HS-27A (cell line): Measurements from ENCODE around the gene GMEB2.
"Not testable (repeated sequence)": the region's sequence is repeated elsewhere in the genome, so short reads cannot be mapped to it uniquely, and the experiment has no call there.

Experiments
- DNase-seq: peaks from one replicate; pipeline ENCODE4 v3.0.0-alpha.2; 2012; ENCODE audit warnings: low read depth, missing footprints

GMEB2 gene

DNA sequence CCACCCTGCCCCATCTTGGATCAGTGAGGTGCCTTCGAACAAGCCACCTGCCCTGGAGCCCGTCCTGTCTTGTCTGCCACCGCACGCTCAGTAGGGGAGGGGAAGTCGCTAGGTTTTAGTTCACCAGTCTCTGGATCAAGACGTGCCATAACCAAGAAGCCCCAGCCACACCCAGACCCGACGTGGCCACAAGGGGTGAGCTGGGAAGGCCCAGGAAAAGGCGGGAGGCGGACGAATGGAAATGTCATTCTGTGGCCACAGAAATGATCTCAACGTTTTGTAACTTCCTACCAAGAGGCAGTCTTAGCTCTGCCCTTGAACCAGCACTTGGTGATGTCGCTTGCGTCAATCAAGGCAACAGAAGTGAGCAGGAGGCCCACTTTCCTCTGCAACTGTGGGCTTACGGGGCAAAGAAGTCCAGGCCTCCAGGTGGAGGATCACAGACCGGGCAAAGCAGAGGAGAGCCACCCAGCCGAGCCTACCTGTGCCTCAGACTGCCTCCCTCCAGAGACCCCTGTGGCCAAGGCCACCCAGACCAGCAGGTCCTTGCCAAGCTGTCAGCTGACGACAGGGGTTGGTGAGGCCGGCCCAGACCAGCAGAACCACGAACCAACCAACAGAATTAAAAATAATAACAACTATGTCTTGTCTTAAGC lies 14.5 kb downstream of the GMEB2 start:
- DNase-seq = no peak

DNA sequence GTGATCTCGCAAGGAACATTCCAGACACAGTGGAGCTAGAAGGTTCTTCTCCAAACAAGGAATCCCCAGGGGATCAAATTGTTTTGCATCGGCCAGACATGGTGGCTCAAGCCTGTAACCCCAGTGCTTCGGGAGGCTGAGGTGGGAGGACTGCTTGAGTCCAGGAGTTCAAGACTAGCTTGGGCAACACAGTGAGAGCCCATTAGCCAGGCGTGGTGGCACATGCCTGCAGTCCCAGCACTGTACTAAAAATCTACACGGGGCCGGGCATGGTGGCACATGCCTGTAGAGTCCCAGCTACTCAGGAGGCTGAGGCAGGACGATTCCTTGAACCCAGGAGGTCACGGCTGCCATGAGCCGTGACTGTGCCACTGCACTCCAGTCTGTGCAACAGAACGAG lies 15.3 kb downstream of the GMEB2 start:
- no peak for DNase-seq

DNA sequence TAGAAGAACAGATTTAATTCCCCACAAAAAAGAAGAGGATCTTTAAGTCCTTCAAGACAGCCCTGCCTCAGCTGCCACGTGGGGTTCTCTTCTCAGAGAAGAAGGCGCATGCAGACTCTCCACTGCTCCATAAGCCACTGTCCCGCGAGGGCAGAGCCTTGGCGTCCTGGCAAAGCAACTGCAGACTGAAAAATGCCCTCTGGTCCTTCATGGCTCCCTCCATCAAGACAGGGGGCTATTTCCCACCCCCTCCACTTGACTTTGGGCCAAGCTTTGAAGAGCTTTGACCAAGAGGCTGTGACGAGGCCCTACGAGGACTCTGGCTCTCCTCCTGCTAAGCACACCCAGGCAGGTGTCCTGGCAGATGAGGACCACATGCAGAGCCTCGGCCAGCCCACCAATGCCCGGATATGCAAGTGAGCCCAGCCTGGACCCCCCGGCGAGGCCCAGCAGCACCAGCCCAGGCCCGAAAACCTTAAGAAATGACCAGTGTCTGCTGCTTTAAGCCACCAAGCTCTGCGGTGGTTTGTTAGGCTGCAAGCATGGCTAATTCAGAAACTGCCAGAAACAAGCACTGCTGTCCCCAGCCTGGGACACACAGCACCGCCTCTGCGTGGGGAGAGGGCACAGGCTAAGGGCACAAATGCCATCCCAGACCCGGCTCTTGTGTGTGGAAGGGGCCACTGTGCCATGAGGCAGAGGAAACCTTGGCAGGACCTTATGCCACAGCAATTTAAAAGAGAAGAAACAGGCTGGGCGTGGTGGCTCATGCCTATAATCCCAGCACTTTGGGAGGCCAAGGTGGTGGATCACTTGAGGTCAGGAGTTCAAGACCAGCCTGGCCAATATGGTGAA lies 16.1 kb downstream of the GMEB2 start:
- no peak for DNase-seq

DNA sequence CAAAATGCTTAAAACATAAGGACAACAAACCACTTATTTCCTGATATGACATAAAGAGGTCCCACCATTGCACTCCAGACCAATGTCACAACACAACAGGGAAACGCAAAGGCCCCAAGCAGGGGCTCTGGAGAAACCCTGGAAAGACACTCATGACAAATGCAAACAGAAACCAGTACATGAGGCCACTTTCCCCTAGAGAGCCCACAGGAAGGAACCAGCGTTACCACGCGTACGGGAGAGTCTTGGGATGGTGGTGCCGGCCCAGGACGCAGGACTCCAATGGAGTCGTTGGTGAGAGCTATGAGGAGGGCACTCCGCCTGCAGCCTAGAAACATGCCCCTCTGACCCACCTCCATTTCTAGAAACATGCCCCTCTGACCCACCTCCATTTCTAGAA lies 20.2 kb downstream of the GMEB2 start:
- no peak for DNase-seq

DNA sequence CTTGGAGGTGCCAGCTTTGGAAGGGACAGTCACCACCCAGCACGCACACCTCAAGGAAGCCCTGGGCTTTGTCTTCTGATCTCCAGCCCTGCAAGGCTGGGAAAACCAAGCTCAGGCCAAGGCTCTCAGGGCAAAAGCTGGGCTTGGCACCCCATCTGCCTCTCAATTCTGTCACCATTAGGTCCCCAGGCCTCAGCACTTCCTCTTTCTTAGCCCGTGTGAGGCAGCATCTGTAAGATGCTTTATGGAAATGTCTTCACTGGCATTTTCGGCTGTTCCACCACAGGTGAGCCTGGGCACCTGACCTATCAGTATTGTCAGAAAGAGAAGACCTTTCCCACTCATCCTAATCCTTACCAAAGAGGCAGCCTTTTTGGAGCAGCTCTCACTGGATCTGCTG lies 24.6 kb downstream of the GMEB2 start:
- no peak for DNase-seq

DNA sequence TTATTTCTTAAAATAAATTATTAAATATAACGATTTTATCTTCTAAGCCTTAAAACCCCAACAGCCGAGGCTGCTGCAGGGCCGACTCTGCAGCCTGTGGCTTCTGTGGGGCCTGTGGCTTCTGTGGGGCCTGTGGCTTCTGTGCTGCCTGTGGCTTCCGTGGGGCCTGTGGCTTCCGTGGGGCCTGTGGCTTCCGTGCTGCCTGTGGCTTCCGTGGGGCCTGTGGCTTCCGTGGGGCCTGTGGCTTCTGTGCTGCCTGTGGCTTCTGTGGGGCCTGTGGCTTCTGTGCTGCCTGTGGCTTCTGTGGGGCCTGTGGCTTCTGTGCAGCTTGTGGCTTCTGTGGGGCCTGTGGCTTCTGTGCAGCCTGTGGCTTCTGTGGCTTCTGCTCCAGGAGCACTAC lies 25.2 kb downstream of the GMEB2 start:
- DNase-seq = not testable (repeated sequence)

DNA sequence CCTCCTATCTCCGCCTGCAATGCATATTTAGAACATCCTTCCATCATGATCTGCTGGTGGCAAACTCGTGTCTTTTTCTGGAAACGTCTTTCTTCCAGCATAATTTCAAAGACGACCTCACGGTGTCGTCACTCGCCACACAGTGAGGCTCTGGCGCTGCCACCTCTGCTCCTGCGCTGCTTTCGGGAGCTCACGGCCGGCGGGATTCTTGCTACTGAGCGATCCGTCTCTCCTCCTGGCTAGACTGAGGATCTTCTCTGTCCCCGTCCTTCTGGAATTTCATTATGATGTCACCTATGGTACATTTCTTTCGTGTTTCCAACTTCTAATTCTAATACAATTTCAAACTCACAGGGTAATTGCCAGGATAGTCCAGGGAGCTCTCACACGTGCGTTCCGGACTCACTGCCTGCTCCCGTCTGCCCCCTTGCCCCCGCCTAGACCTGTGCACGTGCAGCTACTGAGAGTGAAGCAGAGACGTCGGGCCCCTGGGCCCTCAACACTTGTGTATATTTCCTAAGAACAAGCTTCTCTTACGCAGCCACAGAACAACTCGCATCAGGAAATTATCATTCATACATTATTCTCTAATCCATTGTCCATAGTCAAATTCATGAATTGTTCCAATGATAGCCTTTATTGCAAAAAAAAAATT lies 27.4 kb downstream of the GMEB2 start:
- DNase-seq = no peak

DNA sequence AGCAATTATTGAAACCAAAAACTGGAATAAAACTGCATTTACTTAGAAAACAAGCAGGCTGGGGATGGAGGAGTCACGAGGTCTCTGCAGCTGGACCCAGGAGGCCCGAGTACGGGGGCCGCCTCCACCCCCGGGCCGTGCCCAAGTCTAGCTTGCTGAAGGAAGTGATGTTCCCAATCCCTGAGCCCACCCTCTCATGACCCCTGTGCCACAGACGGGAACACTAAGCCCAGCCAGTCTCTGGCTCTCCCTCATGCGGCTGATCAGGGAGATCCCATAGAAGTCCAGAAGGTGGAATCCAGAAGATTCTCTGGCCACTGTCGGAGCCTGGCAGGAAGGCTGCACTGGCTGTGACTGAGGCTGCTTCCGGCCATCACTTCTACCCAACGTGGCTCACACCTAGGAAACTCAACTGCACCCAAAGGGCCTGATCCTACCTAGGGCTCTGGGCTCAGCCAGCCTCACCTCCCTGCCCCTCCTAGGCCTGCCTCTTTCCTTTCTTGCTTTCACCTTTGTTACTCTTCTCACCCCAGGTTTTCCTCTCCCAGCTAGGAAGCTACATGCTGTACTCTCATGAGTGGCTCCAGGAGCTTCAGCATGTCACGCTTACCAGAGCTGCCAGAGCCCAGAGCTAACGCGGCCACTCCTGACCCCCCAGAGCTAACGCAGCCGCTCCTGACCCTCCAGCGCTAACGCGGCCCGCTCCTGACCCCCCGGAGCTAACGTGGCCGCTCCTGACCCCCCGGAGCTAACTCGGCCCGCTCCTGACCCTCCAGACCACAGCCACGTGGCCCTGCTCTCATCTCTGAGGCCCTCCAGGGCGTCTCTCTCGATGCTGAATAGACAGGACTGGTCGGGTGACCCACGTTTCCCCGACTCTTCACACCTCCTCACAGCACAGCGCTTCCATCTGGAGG lies 28.2 kb downstream of the GMEB2 start:
- no peak for DNase-seq

DNA sequence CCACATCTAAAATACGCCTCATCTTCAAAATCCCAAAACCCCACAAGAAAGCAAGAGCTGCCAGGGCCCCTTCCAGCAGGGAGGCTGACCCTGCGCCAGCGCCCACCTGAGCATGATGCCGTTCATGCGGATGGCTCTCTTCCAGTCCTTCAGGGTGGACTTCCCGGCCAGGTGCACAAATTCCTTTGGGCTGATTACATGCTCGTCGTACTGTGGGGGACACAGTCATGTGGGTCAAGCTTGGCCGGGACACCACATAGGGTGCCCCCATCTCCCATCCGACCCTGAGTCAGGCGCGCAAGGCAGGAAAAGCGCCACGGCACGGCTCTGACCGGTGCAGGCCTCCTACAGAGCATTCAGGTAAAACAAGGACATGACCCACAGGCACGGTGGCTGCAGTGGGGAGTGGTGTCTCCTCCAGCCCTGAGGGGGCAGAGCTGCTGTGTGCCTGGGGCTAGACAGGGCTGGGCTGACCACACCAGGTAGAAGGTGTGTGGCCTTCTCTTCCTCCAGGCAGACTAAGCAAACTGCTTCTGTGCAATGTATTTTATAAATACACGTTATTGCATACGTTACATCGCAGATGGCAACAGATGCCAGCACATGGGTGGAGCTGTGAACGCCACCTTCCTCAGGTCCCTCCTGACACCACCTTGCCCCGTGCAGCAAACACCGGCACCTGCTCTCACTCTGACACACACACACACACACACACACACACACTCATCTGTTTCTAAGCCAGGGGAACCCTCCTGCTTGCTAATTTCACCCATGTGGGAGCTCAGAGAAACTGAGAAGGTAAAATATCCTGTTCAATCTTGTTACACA lies 29.0 kb downstream of the GMEB2 start:
- no peak for DNase-seq

DNA sequence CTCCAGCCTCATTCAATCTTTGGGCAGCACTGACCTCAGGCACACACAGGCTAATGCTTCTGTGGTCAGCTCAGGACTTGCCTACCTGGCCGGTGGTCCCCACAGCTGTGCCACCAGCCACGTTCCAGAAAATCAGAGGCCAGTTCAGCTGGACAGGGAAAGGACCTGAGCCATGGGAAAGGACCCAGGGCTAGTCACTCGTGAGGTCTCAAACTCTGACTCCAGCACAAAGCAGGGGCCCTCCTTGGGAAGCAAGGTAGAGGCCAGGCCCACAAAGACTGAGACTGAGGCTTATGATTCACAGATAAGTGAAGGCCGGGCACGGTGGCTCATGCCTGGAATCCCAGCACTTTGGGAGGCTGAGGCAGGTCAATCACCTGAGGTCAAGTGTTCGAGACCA lies 30.5 kb downstream of the GMEB2 start:
- DNase-seq = no peak

DNA sequence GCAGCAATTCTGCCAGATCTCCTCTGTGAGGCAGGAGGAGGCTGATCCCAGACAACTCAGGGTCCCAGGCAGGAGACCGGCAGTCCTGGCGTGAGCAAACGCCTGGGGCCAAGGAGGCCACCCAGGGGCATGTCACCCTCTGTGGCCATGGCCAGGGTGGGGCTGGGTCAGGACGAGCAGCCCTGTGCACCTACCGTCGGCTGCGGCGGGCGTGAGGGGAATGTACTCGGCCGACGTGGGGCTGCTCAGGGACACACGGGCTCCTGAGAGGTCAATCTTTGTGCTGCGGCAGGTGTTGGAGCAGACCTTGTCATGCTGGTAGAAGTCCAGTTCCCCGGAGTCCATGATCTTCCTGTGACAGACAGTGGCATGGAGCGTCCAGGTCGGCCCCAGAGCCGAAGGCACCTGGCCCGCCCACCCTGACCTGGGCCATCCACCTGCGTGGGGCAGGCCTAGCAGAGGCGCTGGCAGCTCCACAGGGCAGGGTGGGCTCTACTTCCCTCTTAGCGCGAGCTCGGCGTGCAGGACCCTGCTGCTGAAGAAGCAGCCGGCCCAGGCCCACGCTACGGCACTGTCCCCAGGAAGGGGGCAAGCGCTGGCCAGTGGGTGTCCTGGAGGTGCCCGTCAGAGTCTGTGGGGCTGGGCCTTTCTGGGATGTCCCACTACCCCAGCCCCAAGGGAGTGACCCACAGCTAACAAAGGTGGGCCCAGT lies 31.3 kb downstream of the GMEB2 start:
- DNase-seq = no peak

DNA sequence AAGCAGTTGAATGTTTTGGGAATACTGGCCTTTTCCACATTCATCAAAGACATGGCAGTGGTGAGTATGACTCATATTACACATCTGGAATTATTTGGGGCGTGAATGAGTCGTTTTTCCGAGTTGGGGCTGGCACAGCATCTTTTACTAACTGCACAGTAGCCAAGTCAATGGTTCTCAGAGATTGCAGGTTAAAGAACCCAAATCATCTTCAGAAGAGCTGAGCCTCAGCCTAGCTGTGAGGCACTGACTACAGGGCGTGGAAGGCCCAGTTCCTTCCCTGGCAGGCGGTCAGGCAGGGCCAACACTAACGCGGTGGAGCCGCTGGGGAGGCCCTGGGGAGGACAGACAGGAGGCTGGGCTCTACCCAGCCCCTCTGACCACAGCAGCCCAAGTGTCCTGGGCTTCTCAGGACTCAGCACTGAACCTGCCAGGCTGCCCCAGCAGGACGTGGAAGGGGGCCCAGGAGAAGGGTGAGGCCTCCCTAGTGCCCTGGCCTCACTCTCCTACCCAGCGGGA lies 32.8 kb downstream of the GMEB2 start:
- DNase-seq = no peak

DNA sequence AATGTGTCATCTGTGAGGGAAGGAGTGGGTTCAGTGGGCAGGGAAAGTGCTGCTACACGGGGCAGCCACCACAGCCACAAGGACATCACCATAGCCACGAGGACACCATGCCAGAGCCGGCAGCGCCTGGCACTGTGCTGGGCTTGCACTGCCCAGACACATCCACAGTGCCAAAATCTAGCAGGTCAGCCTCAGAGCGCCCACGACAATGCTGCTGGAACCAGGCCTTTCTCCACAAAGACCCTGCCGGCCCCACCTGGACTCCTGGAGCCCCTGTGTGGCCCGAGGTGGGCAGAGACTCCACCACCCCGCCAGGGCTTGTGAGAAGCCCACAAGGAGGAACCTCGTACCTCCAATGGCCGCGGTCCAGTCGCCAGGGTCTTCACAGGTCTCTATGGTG lies 34.2 kb downstream of the GMEB2 start:
- no peak for DNase-seq

DNA sequence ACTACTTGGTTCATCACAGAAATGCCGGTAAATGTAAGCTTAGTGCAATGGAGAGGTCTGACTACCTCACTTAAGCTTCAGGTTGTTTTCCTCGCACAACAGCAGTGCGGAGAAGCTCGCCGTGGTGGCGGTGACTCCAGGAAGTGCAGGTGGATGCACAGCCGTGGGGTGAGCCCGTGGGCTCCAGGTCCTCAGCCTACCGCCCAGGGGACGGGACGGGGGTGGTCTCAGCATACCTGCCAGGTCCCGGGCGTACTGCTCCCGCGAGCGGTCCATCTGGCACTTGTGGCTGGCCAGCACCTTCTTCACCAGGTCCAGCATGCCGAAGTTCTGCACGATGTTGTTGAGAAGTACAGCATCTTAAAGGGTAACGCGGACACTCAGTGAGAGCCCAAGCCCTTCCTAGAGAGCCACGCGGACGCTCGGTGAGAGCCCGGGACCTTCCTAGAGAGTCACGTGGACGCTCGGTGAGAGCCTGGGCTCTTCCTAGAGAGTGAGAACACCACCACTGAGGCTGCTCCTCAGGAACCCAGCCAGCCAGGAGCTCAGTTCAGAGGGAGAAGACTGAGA lies 35.0 kb downstream of the GMEB2 start:
- no peak for DNase-seq

DNA sequence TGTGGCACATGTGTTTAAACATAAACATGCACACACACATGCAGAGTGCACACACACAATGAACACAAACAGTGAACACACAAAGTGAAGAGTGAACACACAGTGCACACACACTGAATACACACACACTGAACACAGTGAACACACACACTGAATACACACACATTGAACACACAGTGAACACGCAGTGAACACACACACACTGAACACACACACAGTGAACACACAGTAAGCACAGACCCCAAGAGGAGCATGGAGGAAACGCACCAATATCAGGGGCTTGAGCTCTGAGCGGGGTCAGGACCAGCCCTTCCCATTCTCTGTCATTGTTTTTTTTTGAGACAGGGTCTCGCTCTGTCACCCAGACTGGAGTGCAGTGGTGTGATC lies 35.8 kb downstream of the GMEB2 start:
- DNase-seq = no peak

DNA sequence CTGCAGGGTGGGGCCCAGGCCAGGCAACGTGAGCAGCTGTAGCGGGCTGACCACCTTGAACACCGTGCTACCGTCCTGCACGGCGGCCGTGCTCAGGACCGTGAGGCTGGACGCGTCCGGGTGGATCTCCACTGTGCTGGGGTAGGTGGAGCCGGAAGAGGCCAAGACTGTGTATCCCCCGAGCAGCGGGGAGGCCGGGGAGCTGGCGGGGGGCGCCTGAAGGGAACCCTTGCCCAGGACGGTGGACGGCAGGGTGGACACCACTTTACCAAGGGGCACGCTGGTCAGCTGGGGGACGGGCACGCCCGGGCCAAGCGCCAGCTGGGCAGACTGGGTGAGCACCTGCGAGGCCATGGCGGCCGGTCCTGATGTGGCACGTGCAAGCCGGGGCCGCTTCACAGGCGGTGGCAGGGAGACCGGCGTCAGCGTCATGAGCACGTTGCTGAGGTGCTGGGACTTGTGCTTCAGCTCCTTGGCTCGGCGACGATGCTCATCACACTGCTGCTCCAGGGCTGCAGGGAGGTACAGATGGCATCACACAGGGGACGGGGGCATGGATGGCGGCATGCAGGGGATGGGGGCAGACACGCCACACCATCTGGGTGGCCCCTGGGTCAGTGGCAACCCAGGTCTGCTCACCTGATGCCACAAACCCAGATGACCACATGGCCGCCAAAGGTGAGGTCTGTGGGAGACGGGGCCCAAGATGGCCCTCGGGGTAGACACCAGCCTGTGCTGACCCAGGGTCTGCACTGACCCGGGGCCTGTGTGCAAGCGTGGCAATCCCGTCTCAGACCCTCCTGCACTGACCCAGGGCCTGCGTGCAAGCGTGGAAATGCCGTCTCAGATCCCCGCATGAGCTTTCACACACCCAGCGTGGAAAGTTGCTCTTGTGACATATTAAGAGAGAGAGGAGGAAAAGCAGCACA lies 36.4 kb downstream of the GMEB2 start:
- no peak for DNase-seq

DNA sequence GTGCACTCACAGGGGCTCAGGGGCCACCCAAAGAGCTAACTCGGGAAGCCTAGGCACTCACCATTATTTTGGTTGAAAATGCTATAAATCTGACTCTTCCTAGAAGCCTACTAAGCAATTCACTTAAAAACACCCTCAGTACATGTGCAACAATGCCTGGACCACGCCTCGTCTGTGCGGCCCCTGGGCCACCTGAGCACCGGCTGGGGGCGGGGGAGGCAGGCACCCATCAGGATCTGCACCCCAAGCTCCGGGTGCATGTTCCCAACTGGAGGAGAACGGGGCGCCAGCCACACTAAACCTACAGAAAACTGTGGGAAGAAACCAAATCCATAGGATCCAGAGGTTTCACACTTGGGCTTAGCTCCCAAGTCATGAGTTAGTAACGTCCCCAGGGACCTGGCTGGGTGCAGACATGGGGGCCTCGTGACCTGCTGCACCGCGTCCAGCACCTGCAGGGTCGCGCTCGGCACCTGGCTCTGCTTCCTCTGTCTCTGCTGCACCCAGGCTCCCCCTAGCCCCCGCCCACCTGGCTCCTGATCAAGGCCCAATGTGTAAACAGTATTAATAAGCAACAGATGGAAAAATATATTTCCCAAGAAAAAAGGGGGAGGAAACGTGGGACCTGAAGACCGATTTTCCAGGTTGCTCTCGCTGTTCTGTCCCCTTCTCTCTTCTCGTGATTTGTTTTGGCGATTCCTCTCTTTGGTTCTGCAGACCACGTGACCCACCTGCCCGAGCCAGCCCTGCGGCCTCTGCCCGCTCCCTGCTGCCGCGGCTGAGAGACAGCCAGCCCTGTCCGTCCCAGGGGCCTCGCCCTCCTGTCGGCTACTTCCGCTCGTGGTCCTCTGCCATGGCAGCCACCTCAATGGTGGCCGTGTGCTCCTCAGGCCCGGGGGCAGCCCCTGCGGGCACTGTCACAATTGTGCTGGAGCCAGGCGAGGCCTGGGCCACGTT lies 37.4 kb downstream of the GMEB2 start:
- DNase-seq = no peak

DNA sequence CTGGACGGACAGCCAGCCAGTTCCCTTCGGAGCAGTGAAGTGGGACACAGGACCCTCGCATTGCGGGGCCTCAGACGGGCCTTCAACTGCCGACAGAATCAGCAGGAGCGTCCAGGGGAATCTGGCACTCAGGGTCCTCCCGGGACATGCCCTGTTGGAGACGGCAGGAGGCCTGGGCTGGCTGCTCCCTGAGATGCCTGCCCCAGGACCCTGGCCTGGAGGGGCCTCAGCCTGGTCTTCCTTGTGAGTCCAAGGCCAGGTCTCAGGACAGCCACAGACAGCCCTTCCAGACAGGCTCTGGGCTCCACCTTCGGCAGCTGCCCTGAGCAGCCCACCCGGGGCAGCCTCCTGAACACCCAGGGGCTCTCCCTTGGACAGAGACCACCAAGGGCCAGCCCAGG lies 38.3 kb downstream of the GMEB2 start:
- no peak for DNase-seq
